ENCODE data around the gene ASXL3. TPM values are rescaled to one million over a fixed set of nuclear protein-coding genes. Genes with fewer than 3 reads are reported as not detected.

ASXL3 gene
- polyA plus RNA-seq, 1 donor (not counting 4 experiments of a cell fraction or from before 2014, with no cell fraction given): not detected

DNA sequence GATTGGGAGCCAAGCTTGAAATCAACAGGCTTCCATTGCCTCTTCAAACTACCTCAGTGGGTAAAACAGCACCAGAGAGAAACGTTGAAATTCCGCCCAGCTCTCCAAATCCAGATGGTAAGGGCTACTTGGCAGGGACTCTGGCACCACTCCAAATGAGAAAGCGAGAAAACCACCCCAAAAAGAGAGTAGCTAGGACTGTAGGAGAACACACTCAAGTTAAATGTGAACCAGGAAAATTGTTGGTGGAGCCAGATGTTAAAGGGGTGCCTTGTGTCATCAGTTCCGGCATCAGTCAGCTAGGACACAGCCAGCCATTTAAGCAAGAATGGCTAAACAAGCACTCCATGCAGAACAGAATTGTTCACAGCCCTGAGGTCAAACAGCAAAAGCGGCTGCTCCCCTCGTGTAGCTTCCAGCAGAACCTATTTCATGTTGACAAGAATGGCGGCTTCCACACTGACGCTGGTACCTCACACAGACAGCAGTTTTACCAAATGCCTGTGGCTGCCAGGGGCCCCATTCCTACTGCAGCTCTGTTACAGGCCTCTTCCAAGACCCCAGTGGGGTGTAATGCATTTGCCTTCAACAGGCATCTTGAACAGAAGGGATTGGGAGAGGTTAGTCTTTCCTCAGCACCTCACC, 167.3 kb downstream of the ASXL3 start:
- H3K36me3 ChIP-seq (ENCODE audit: control insufficient read depth in 2 of 2, extremely low read depth in 1 of 2, insufficient read depth in 2 of 2, low read length in 2 of 2): no peaks in the 10 kb centered on the region
- no peak overlapping the region for H3K9ac ChIP-seq (ENCODE audit: control insufficient read depth, extremely low read depth, insufficient read depth, low read length)
- no peak overlapping the region for H2AFZ ChIP-seq (ENCODE audit: control insufficient read depth, low read length)
- no peaks in the 10 kb centered on the region for H3K9me3 ChIP-seq (ENCODE audit: control insufficient read depth, low read depth, low read length)
- no peaks in the 10 kb centered on the region for H3K79me2 ChIP-seq (ENCODE audit: control insufficient read depth, insufficient read depth, low read length)
- TF ChIP-seq EZH2 (IDR thresholded peaks at IDR 0.05; ENCODE audit: low read length) (no peak), CTCF (optimal IDR thresholded peaks at IDR 0.05 in 1 of 3, IDR thresholded peaks at IDR 0.05 in 1 of 3, conservative IDR thresholded peaks at IDR 0.05 in 1 of 3; ENCODE audit: extremely low read depth in 1 of 3, insufficient read depth in 2 of 3, low read length in 3 of 3) (no peak)
- H3K4me1 ChIP-seq (ENCODE audit: control insufficient read depth, extremely low read depth, insufficient read depth, low read length): no peaks in the 10 kb centered on the region
- dilution Hi-C loops (cut with MboI; ENCODE audit: extremely low pct_ligation_motif_present, low sequenced_read_pairs): no loop called here
- DNase-seq (ENCODE audit: low read depth, low spot score): no peak
- H3K4me3 ChIP-seq (ENCODE audit: control insufficient read depth in 2 of 3, extremely low read depth in 1 of 3, insufficient read depth in 2 of 3, low read depth in 1 of 3, low read length in 3 of 3): no peak overlapping the region
- no peak overlapping the region for H3K4me2 ChIP-seq (ENCODE audit: control insufficient read depth, extremely low read depth, insufficient read depth, low read depth, low read length)
- FAIRE-seq: no peak
- no peak overlapping the region for H3K27ac ChIP-seq (ENCODE audit: control insufficient read depth, insufficient read depth, low read length)
- no peaks in the 10 kb centered on the region for H4K20me1 ChIP-seq (ENCODE audit: control insufficient read depth, extremely low read depth, insufficient read depth, low read length)
- no peaks in the 10 kb centered on the region for H3K27me3 ChIP-seq (ENCODE audit: control insufficient read depth, extremely low read depth, insufficient read depth, low read length)
- no peaks in the 10 kb centered on the region for H3K9me1 ChIP-seq (ENCODE audit: control insufficient read depth, extremely low read depth, insufficient read depth, low read length)

- no peaks in the 10 kb centered on the region for H3K36me3 ChIP-seq (ENCODE audit: control insufficient read depth in 2 of 2, extremely low read depth in 1 of 2, insufficient read depth in 2 of 2, low read length in 2 of 2)
- DNase-seq (ENCODE audit: low read depth, low spot score): no peak
- H3K4me1 ChIP-seq (ENCODE audit: control insufficient read depth, extremely low read depth, insufficient read depth, low read length): no peaks in the 10 kb centered on the region
- no peak overlapping the region for H2AFZ ChIP-seq (ENCODE audit: control insufficient read depth, low read length)
- TF ChIP-seq EZH2 (IDR thresholded peaks at IDR 0.05; ENCODE audit: low read length) (no peak), CTCF (optimal IDR thresholded peaks at IDR 0.05 in 1 of 3, IDR thresholded peaks at IDR 0.05 in 1 of 3, conservative IDR thresholded peaks at IDR 0.05 in 1 of 3; ENCODE audit: extremely low read depth in 1 of 3, insufficient read depth in 2 of 3, low read length in 3 of 3) (no peak)
- no peak overlapping the region for H3K4me3 ChIP-seq (ENCODE audit: control insufficient read depth in 2 of 3, extremely low read depth in 1 of 3, insufficient read depth in 2 of 3, low read depth in 1 of 3, low read length in 3 of 3)
- H3K27ac ChIP-seq (ENCODE audit: control insufficient read depth, insufficient read depth, low read length): no peak overlapping the region
- H3K9me3 ChIP-seq (ENCODE audit: control insufficient read depth, low read depth, low read length): no peaks in the 10 kb centered on the region
- dilution Hi-C loops (cut with MboI; ENCODE audit: extremely low pct_ligation_motif_present, low sequenced_read_pairs): no loop called here
- no peak for FAIRE-seq
- no peaks in the 10 kb centered on the region for H3K9me1 ChIP-seq (ENCODE audit: control insufficient read depth, extremely low read depth, insufficient read depth, low read length)
- no peak overlapping the region for H3K4me2 ChIP-seq (ENCODE audit: control insufficient read depth, extremely low read depth, insufficient read depth, low read depth, low read length)
- H3K79me2 ChIP-seq (ENCODE audit: control insufficient read depth, insufficient read depth, low read length): no peaks in the 10 kb centered on the region
- no peak overlapping the region for H3K9ac ChIP-seq (ENCODE audit: control insufficient read depth, extremely low read depth, insufficient read depth, low read length)
- no peaks in the 10 kb centered on the region for H3K27me3 ChIP-seq (ENCODE audit: control insufficient read depth, extremely low read depth, insufficient read depth, low read length)
- no peaks in the 10 kb centered on the region for H4K20me1 ChIP-seq (ENCODE audit: control insufficient read depth, extremely low read depth, insufficient read depth, low read length)
These were observed 168.0 kb downstream of the ASXL3 start for GRCh38 chr18:33745871-33746545.
